Measurements from ENCODE around the gene IL18BP.

DNA sequence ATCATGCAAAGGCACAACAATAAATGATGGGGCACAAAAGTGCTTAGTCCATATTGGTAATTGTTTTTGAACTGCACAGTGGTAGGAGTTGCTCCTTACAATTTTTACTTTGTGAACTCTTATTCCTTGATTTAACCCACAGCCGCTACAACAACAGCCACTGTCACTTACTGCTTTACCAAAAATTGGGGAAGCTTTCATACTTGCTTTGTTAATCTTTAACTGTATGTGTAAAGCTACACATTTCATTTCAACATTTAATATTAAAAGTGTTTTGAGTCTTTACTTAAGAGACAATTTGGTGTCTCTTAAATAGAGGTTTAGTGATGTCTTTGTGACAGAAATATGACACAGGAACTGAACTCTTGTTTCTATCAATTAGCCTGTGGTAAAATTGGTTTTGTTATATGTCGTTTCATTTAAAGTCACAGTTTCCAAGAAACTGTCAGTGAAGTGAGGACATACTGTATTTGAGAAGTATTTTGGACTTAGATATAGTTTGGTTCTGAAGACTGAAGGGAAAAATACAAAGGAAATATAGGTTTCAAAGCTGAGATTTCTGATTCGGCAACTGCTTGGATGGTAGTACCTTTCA, 6.5 kb upstream of the IL18BP start:
- TF ChIP-seq, protein P1, sequence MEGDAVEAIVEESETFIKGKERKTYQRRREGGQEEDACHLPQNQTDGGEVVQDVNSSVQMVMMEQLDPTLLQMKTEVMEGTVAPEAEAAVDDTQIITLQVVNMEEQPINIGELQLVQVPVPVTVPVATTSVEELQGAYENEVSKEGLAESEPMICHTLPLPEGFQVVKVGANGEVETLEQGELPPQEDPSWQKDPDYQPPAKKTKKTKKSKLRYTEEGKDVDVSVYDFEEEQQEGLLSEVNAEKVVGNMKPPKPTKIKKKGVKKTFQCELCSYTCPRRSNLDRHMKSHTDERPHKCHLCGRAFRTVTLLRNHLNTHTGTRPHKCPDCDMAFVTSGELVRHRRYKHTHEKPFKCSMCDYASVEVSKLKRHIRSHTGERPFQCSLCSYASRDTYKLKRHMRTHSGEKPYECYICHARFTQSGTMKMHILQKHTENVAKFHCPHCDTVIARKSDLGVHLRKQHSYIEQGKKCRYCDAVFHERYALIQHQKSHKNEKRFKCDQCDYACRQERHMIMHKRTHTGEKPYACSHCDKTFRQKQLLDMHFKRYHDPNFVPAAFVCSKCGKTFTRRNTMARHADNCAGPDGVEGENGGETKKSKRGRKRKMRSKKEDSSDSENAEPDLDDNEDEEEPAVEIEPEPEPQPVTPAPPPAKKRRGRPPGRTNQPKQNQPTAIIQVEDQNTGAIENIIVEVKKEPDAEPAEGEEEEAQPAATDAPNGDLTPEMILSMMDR (tag by site-specific recombination; IDR thresholded peaks at IDR 0.05), result no peak
- TF ChIP-seq ZNF394 (tag by site-specific recombination; IDR thresholded peaks at IDR 0.05; ENCODE audit: borderline replicate concordance) (no peak), ELK4 (IDR thresholded peaks at IDR 0.05; ENCODE audit: borderline replicate concordance, low read depth, low read length) (no peak), ZBTB48 (tag by site-specific recombination; IDR thresholded peaks at IDR 0.05) (no peak), GFI1B (tag by site-specific recombination; IDR thresholded peaks at IDR 0.05) (no peak), ZNF214 (tag by site-specific recombination; IDR thresholded peaks at IDR 0.05; ENCODE audit: borderline replicate concordance) (no peak), ZNF843 (tag by site-specific recombination; IDR thresholded peaks at IDR 0.05) (no peak), ZNF175 (tag by site-specific recombination; IDR thresholded peaks at IDR 0.05) (no peak)
- TF ChIP-seq, protein P2, sequence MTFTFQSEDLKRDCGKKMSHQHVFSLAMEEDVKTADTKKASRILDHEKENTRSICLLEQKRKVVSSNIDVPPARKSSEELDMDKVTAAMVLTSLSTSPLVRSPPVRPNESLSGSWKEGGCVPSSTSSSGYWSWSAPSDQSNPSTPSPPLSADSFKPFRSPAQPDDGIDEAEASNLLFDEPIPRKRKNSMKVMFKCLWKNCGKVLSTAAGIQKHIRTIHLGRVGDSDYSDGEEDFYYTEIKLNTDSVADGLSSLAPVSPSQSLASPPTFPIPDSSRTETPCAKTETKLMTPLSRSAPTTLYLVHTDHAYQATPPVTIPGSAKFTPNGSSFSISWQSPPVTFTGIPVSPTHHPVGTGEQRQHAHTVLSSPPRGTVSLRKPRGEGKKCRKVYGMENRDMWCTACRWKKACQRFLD (tag by site-specific recombination; IDR thresholded peaks at IDR 0.05), result no peak
- TF ChIP-seq, protein P3, sequence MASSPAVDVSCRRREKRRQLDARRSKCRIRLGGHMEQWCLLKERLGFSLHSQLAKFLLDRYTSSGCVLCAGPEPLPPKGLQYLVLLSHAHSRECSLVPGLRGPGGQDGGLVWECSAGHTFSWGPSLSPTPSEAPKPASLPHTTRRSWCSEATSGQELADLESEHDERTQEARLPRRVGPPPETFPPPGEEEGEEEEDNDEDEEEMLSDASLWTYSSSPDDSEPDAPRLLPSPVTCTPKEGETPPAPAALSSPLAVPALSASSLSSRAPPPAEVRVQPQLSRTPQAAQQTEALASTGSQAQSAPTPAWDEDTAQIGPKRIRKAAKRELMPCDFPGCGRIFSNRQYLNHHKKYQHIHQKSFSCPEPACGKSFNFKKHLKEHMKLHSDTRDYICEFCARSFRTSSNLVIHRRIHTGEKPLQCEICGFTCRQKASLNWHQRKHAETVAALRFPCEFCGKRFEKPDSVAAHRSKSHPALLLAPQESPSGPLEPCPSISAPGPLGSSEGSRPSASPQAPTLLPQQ (tag by site-specific recombination; IDR thresholded peaks at IDR 0.05), result no peak
